GM12872 (cell line): ENCODE measurements around the gene WFDC1.

Source experiments
- CTCF ChIP-seq: IDR thresholded peaks from 3 replicates; pipeline ENCODE4 v1.5.1; 2011; ENCODE audit warnings: low read depth, mild to moderate bottlenecking, low read length, moderate library complexity; ENCODE audit not compliant: insufficient read depth

Gene WFDC1

GRCh38 chr16:84254062-84254461 lies 40.6 kb upstream of the WFDC1 start:
- TF ChIP-seq CTCF = no peak

DNA sequence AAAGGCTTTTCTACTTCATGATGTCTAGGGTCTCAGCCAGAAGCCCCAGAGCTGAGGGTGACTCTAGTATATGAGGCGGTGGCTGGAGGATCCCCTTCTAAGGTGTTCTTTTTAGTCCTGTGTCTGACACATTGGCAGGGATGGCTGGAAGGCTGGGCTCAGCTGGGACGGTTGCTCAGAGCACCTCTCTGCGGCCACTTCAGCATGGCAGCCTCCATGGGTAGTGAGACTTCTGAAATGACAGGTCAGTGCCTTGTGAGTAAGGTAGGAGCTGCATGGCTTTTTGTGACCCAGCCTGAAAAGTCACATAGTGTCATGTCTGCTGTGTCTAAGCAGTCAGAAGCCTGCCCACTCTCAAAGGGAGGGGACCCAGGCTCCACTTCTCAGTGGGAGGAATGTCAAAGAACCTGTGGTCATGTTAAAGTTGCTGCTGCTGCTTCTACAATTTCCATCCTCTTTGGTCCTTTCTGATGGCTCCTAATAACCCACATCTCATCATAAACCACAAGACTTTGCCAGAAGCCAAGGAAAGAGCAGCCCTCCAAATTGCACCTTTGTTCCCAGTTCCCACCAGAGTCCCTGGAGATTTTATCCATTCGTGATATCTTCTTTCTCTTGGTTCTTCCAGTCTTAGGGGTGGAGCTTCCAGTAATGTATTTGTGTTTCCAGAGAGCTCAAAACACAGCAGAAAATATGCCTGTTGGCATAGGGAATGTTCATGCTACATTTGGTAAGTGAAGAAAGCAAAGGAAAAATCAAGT lies 39.4 kb upstream of the WFDC1 start:
- TF ChIP-seq CTCF = no peak

- no peak for TF ChIP-seq CTCF
Measured at GRCh38 chr16:84258266-84258665, 36.4 kb upstream of the WFDC1 start.

DNA sequence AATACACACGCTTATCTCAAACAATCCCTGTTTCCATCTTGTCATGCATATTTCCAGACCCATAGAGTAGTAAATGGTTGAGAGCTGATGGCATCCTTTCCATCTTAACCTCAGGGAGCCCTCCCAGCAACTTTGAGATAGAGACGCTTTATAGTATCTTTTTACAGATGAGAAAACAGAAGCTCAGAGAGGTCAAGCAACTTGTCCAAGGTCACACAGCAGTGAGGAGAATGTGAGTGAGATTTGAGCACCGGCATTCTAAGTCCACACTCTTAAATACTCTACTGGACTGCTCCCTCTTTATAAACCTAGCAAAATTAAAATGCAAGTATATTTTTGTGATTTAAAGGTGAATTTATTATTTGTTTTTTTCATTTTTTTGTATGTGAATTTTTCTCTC lies 35.0 kb upstream of the WFDC1 start:
- no peak for TF ChIP-seq CTCF

DNA sequence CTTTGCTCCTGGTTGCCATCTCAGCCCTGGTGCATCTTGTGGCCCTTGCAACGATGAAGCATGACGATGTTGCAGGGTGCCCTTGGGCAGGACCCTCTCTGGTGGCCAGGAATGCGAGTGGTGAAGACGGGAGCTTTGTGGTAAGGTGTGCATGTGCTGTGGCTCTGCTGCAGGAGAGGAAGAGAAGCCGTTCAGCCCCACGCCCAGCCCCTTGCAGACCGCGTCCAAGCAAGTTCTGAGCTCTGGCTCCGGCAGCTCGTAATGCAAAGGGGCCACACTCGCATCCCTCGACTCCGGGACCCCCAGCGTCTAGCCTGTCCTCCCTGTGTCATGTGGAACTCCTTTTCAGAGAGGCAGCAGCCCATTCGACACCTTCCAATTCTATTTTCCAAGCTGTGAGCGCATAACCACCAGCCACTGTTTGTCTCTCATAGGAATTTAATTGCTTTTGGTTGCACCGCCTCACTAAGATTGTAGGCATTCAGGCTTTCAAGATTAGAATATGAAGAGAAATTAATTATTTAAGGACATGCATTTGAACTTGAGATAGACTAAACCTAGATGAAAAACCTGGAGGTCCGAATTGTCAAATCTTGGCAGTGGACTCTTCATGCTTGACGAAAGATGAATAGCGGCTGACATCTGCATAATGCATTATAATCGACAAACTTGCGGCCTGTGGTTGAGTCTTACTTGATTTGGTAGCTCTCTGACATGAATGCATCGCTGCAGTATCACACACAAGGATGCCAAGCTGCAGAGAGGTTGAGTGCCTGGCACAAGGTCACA lies 33.7 kb upstream of the WFDC1 start:
- no peak for TF ChIP-seq CTCF

DNA sequence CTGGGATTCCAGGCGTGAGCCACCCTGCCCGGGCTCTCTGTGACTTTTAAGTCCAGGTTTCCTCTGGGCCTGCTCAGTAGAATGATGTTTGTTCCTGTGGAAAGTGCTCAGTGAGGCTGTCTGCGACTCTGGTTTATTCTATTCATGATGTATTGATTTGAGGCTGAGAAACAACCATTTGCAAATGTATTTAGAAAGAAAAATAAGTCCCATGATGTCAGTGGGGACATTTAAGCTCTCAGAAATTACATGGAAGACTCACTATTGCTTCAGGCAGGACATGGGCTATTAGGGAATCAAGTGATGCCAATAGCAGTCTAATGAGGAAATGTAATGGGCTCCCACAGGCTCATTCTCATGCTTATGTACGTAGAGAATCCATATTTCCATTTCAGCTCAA lies 32.6 kb upstream of the WFDC1 start:
- TF ChIP-seq CTCF = no peak

DNA sequence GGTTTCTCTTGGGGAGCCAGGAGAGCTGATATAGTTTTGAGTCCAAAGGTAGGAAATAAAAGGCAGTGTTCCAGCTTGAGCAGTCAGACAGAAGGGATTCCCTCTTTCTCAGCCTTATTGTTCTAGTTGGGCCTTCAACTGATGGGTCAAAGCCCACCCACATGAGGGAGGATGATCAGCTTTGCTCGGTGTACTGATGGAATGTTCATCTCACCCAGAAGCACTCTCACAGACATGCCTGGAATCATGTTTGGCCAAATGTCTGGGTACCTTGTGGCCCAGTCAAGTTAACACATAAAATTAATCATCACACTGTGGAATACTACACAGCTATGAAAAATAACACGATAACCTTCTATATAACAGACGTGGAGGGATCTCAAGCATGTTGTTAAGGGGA lies 31.7 kb upstream of the WFDC1 start:
- no peak for TF ChIP-seq CTCF
